GM23338 (cell line): Measurements from ENCODE around the gene CATSPER3. TPM values are rescaled to one million over a fixed set of nuclear protein-coding genes. Genes with fewer than 3 reads are reported as not detected.

ENCODE experiments used
- ATAC-seq: fragments of 200-7000 bp; cut with Tn5 transposase; 3 replicates; pipeline ENCODE4 v1.9.1; 2020
- DNase-seq: peaks from one replicate; pipeline ENCODE4 v3.0.0-alpha.2; 2015; ENCODE audit warnings: low spot score
- H2AFZ ChIP-seq: fragments of 200-600 bp; sonication (generic); 2 replicates; pipeline ENCODE4 v1.8.0; 2016; ENCODE audit warnings: antibody characterized with exemption, mild to moderate bottlenecking, moderate library complexity
- H3F3A ChIP-seq: fragments of 200-600 bp; sonication (generic); replicated peaks from 2 replicates; pipeline ENCODE4 v1.8.0; 2017; ENCODE audit warnings: antibody characterized with exemption, mixed run types, low read depth
- H3K27ac ChIP-seq: fragments of 200-600 bp; sonication (generic); 2 replicates; pipeline ENCODE4 v1.6.1; 2016; ENCODE audit warnings: low read depth
- H3K27me3 ChIP-seq: fragments of 200-600 bp; sonication (generic); 2 replicates; pipeline ENCODE4 v1.8.0; 2016; ENCODE audit warnings: mild to moderate bottlenecking, mixed run types, moderate library complexity; ENCODE audit not compliant: insufficient read depth
- H3K36me3 ChIP-seq: fragments of 200-600 bp; sonication (generic); 2 replicates; pipeline ENCODE4 v1.8.0; 2016; ENCODE audit warnings: mild to moderate bottlenecking; ENCODE audit not compliant: insufficient read depth
- H3K4me1 ChIP-seq: fragments of 200-600 bp; sonication (generic); 2 replicates; pipeline ENCODE4 v1.8.0; 2016; ENCODE audit warnings: mild to moderate bottlenecking, moderate library complexity; ENCODE audit not compliant: insufficient read depth
- H3K4me2 ChIP-seq: fragments of 200-600 bp; sonication (generic); 2 replicates; pipeline ENCODE4 v1.7.1; 2017; ENCODE audit warnings: mixed run types
- H3K4me3 ChIP-seq: fragments of 200-600 bp; sonication (generic); 2 replicates; pipeline ENCODE4 v1.6.1; 2016; ENCODE audit warnings: mixed run types
- H3K79me2 ChIP-seq: fragments of 200-600 bp; sonication (generic); replicated peaks from 2 replicates; pipeline ENCODE4 v1.8.0; 2017; ENCODE audit warnings: mild to moderate bottlenecking; ENCODE audit not compliant: insufficient read depth
- H3K9me2 ChIP-seq: fragments of 200-600 bp; sonication (generic); 2 replicates; pipeline ENCODE4 v1.8.0; 2017; ENCODE audit not compliant: insufficient read depth
- H4K20me1 ChIP-seq: fragments of 200-600 bp; sonication (generic); replicated peaks from 2 replicates; pipeline ENCODE4 v1.8.0; 2017; ENCODE audit warnings: mild to moderate bottlenecking; ENCODE audit not compliant: insufficient read depth
- H3K27ac Mint-ChIP-seq: 2 replicates; pipeline ENCODE4 v1.8.0; 2020; ENCODE audit warnings: inconsistent platforms, mild to moderate bottlenecking, moderate library complexity, mixed read lengths
- H3K27me3 Mint-ChIP-seq: 3 replicates; pipeline ENCODE4 v1.8.0; 2022; ENCODE audit warnings: low read depth, mild to moderate bottlenecking, moderate library complexity, mixed read lengths, inconsistent platforms; ENCODE audit not compliant: insufficient read depth, poor library complexity
- H3K36me3 Mint-ChIP-seq: 3 replicates; pipeline ENCODE4 v1.8.0; 2021; ENCODE audit warnings: low read depth, mild to moderate bottlenecking, inconsistent platforms, moderate library complexity, mixed read lengths
- H3K4me1 Mint-ChIP-seq: 3 replicates; pipeline ENCODE4 v1.8.0; 2020; ENCODE audit warnings: mild to moderate bottlenecking, inconsistent platforms, mixed read lengths
- H3K4me3 Mint-ChIP-seq: 3 replicates; pipeline ENCODE4 v1.8.0; 2021; ENCODE audit warnings: moderate library complexity, mild to moderate bottlenecking, inconsistent platforms, mixed read lengths
- H3K9me3 Mint-ChIP-seq: 3 replicates; pipeline ENCODE4 v1.8.0; 2020; ENCODE audit warnings: moderate library complexity, mild to moderate bottlenecking, inconsistent platforms, mixed read lengths
- ETS1 ChIP-seq: IDR thresholded peaks from 2 replicates; pipeline ENCODE4 v1.6.1; 2016; ENCODE audit warnings: antibody characterized with exemption
- EZH2 ChIP-seq: fragments of 200-600 bp; sonication (generic); IDR thresholded peaks from one replicate; pipeline ENCODE4 v1.8.0; 2017; ENCODE audit warnings: antibody characterized with exemption, mild to moderate bottlenecking, low read depth; ENCODE audit not compliant: unreplicated experiment
- EZH2phosphoT487 ChIP-seq: fragments of 200-600 bp; sonication (generic); IDR thresholded peaks from one replicate; pipeline ENCODE4 v1.8.1; 2018; ENCODE audit warnings: antibody characterized with exemption; ENCODE audit not compliant: unreplicated experiment
- JUNB ChIP-seq: IDR thresholded peaks from one replicate; pipeline ENCODE4 v1.6.1; 2016; ENCODE audit warnings: antibody characterized with exemption; ENCODE audit not compliant: unreplicated experiment
- NANOG ChIP-seq: IDR thresholded peaks from 2 replicates; pipeline ENCODE4 v1.6.1; 2016; ENCODE audit warnings: antibody characterized with exemption, borderline replicate concordance
- ZNF114 ChIP-seq: fragments of 250-450 bp; sonication (Bioruptor Pico); IDR thresholded peaks from 2 replicates; pipeline ENCODE4 v1.5.0; 2020; ENCODE audit warnings: mild to moderate bottlenecking, moderate library complexity
- ZNF331 ChIP-seq: fragments of 250-450 bp; sonication (Bioruptor Pico); IDR thresholded peaks from 2 replicates; pipeline ENCODE4 v1.5.0; 2020; ENCODE audit warnings: low read depth, mild to moderate bottlenecking, moderate library complexity
- polyA plus RNA-seq: library from polyadenylated mRNA; unstranded; fragments of >200 nt; fragmentation: Nextera tagmentation; extraction: Ambion mirVana; gene quantifications from 2 replicates; pipeline ENCODE4 v1.2.1, GENCODE V29; 2016
- total RNA-seq: library from RNA; depleted of rRNA; stranded (reverse); fragments of >200 nt; shearing (Covaris generic); gene quantifications from 2 replicates; pipeline ENCODE4 v1.2.3, GENCODE V29; 2014
- TF ChIP-seq, protein P1 (sequence below), 2 experiments: fragments of 200-600 bp in 1 of 2; sonication (generic) in 1 of 2; conservative IDR thresholded peaks; 2 replicates each; pipeline versions ENCODE4 v1.5.1 to v1.6.1; 2016 to 2017; ENCODE audit warnings: antibody characterized with exemption in 2 of 2, low read depth in 2 of 2, mild to moderate bottlenecking in 2 of 2, moderate library complexity in 1 of 2
- TF ChIP-seq, protein P2 (sequence below): fragments of 250-450 bp; sonication (Bioruptor Pico); IDR thresholded peaks from 2 replicates; pipeline ENCODE4 v1.5.0; 2020; ENCODE audit warnings: mild to moderate bottlenecking, moderate library complexity
- TF ChIP-seq, protein P3 (sequence below): IDR thresholded peaks from one replicate; pipeline ENCODE4 v1.6.1; 2018; ENCODE audit warnings: antibody characterized with exemption; ENCODE audit not compliant: unreplicated experiment

Gene CATSPER3
- total and polyA plus RNA-seq, 2 experiments from 2014 or later, result 0.19 TPM; not detected in 1

DNA sequence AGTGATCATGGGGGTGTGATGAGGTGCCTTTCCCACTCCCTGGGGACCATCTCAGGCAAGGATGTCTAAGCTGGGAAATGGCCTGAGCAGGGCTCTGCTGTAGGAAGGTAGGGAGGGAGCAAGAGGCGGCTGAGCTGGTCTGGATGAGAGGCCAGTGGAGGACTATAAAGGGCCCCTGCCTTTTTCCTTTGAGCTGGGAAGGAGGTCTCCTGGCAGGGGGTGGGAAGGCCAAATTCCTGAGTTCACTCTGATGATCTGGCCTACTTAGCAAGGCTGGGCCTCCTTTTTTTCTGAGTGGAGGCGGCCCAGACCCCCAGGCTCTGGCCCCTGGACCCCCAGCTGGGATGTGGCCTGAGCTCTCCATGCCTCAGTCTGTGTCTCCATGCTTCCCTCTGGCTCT, 80.6 kb downstream of the CATSPER3 start:
- Histone ChIP-seq H2AFZ (no peak overlapping the region), H3F3A (no peaks in the 10 kb centered on the region), H3K4me1 (no peaks in the 10 kb centered on the region), H3K27ac (no peak overlapping the region), H3K36me3 (no peaks in the 10 kb centered on the region), H3K4me2 (no peak overlapping the region), H3K4me3 (no peak overlapping the region), H3K79me2 (no peaks in the 10 kb centered on the region), H4K20me1 (peaks cover 8% of the 10 kb centered on the region; the same call in 1 of the 2 replicates), H3K9me2 (no peaks in the 10 kb centered on the region), H3K27me3 (peaks cover 95% of the 10 kb centered on the region)
- ATAC-seq, result peak; percentile 46
- Mint-ChIP-seq H3K36me3 (no peaks in the 10 kb centered on the region), H3K4me3 (no peak overlapping the region), H3K9me3 (no peaks in the 10 kb centered on the region; the same call in 2 of the 3 replicates), H3K27me3 (peaks cover 79% of the 10 kb centered on the region), H3K4me1 (peaks cover 12% of the 10 kb centered on the region), H3K27ac (no peak overlapping the region)
- peak; percentile 35 for DNase-seq
- TF ChIP-seq JUNB (no peak), ZNF331 (CRISPR knock-in tag) (no peak), EZH2phosphoT487 (no peak), ZNF114 (CRISPR knock-in tag) (no peak), NANOG (no peak), EZH2 (no peak), ETS1 (no peak)
- TF ChIP-seq, protein P1, sequence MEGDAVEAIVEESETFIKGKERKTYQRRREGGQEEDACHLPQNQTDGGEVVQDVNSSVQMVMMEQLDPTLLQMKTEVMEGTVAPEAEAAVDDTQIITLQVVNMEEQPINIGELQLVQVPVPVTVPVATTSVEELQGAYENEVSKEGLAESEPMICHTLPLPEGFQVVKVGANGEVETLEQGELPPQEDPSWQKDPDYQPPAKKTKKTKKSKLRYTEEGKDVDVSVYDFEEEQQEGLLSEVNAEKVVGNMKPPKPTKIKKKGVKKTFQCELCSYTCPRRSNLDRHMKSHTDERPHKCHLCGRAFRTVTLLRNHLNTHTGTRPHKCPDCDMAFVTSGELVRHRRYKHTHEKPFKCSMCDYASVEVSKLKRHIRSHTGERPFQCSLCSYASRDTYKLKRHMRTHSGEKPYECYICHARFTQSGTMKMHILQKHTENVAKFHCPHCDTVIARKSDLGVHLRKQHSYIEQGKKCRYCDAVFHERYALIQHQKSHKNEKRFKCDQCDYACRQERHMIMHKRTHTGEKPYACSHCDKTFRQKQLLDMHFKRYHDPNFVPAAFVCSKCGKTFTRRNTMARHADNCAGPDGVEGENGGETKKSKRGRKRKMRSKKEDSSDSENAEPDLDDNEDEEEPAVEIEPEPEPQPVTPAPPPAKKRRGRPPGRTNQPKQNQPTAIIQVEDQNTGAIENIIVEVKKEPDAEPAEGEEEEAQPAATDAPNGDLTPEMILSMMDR (conservative IDR thresholded peaks at IDR 0.05; ENCODE audit: low read depth in 2 of 2), result no peak
- TF ChIP-seq, protein P2, sequence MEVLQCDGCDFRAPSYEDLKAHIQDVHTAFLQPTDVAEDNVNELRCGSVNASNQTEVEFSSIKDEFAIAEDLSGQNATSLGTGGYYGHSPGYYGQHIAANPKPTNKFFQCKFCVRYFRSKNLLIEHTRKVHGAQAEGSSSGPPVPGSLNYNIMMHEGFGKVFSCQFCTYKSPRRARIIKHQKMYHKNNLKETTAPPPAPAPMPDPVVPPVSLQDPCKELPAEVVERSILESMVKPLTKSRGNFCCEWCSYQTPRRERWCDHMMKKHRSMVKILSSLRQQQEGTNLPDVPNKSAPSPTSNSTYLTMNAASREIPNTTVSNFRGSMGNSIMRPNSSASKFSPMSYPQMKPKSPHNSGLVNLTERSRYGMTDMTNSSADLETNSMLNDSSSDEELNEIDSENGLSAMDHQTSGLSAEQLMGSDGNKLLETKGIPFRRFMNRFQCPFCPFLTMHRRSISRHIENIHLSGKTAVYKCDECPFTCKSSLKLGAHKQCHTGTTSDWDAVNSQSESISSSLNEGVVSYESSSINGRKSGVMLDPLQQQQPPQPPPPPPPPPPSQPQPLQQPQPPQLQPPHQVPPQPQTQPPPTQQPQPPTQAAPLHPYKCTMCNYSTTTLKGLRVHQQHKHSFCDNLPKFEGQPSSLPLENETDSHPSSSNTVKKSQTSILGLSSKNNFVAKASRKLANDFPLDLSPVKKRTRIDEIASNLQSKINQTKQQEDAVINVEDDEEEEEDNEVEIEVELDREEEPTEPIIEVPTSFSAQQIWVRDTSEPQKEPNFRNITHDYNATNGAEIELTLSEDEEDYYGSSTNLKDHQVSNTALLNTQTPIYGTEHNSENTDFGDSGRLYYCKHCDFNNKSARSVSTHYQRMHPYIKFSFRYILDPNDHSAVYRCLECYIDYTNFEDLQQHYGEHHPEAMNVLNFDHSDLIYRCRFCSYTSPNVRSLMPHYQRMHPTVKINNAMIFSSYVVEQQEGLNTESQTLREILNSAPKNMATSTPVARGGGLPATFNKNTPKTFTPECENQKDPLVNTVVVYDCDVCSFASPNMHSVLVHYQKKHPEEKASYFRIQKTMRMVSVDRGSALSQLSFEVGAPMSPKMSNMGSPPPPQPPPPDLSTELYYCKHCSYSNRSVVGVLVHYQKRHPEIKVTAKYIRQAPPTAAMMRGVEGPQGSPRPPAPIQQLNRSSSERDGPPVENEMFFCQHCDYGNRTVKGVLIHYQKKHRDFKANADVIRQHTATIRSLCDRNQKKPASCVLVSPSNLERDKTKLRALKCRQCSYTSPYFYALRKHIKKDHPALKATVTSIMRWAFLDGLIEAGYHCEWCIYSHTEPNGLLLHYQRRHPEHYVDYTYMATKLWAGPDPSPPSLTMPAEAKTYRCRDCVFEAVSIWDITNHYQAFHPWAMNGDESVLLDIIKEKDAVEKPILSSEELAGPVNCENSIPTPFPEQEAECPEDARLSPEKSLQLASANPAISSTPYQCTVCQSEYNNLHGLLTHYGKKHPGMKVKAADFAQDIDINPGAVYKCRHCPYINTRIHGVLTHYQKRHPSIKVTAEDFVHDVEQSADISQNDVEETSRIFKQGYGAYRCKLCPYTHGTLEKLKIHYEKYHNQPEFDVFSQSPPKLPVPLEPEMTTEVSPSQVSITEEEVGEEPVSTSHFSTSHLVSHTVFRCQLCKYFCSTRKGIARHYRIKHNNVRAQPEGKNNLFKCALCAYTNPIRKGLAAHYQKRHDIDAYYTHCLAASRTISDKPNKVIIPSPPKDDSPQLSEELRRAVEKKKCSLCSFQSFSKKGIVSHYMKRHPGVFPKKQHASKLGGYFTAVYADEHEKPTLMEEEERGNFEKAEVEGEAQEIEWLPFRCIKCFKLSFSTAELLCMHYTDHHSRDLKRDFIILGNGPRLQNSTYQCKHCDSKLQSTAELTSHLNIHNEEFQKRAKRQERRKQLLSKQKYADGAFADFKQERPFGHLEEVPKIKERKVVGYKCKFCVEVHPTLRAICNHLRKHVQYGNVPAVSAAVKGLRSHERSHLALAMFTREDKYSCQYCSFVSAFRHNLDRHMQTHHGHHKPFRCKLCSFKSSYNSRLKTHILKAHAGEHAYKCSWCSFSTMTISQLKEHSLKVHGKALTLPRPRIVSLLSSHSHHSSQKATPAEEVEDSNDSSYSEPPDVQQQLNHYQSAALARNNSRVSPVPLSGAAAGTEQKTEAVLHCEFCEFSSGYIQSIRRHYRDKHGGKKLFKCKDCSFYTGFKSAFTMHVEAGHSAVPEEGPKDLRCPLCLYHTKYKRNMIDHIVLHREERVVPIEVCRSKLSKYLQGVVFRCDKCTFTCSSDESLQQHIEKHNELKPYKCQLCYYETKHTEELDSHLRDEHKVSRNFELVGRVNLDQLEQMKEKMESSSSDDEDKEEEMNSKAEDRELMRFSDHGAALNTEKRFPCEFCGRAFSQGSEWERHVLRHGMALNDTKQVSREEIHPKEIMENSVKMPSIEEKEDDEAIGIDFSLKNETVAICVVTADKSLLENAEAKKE (CRISPR knock-in tag), result no peak
- TF ChIP-seq, protein P3, sequence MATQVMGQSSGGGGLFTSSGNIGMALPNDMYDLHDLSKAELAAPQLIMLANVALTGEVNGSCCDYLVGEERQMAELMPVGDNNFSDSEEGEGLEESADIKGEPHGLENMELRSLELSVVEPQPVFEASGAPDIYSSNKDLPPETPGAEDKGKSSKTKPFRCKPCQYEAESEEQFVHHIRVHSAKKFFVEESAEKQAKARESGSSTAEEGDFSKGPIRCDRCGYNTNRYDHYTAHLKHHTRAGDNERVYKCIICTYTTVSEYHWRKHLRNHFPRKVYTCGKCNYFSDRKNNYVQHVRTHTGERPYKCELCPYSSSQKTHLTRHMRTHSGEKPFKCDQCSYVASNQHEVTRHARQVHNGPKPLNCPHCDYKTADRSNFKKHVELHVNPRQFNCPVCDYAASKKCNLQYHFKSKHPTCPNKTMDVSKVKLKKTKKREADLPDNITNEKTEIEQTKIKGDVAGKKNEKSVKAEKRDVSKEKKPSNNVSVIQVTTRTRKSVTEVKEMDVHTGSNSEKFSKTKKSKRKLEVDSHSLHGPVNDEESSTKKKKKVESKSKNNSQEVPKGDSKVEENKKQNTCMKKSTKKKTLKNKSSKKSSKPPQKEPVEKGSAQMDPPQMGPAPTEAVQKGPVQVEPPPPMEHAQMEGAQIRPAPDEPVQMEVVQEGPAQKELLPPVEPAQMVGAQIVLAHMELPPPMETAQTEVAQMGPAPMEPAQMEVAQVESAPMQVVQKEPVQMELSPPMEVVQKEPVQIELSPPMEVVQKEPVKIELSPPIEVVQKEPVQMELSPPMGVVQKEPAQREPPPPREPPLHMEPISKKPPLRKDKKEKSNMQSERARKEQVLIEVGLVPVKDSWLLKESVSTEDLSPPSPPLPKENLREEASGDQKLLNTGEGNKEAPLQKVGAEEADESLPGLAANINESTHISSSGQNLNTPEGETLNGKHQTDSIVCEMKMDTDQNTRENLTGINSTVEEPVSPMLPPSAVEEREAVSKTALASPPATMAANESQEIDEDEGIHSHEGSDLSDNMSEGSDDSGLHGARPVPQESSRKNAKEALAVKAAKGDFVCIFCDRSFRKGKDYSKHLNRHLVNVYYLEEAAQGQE, result no peak
